OCI-LY7 (cell line): Measurements from ENCODE around the gene PWWP2B.

Experiments
- EZH2phosphoT487 ChIP-seq: fragments of 200-600 bp; sonication (generic); IDR thresholded peaks from 2 replicates; pipeline ENCODE4 v1.6.1; 2018; ENCODE audit warnings: low read depth, borderline replicate concordance, mild to moderate bottlenecking, mixed run types, antibody characterized with exemption, low read length, moderate library complexity, mixed read lengths
- TF ChIP-seq, protein P1 (sequence below): fragments of 200-600 bp; sonication (generic); conservative IDR thresholded peaks from 2 replicates; pipeline ENCODE4 v1.5.1; 2014; ENCODE audit warnings: mild to moderate bottlenecking, antibody characterized with exemption, low read length, moderate library complexity, mixed read lengths

DNA sequence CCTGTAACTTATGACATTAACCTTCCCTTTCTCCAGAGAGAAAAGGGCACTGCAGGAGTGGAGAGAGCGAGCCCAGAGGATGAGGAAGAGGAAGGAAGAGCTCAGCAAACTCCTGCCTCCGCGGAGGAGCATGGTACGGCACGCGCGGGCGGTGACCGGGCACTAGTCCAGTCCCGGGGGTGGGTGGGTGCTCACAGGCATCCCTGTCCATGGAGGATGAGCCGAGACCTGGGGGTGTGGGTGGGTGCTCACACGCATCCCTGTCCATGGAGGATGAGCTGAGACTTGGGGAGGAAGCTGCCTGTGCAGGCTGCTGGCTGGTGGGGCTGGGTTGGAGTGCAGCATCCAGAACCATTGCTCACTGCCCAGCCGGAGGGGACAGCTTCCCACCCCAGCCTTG, 41.2 kb upstream of the PWWP2B start:
- TF ChIP-seq, protein P1, sequence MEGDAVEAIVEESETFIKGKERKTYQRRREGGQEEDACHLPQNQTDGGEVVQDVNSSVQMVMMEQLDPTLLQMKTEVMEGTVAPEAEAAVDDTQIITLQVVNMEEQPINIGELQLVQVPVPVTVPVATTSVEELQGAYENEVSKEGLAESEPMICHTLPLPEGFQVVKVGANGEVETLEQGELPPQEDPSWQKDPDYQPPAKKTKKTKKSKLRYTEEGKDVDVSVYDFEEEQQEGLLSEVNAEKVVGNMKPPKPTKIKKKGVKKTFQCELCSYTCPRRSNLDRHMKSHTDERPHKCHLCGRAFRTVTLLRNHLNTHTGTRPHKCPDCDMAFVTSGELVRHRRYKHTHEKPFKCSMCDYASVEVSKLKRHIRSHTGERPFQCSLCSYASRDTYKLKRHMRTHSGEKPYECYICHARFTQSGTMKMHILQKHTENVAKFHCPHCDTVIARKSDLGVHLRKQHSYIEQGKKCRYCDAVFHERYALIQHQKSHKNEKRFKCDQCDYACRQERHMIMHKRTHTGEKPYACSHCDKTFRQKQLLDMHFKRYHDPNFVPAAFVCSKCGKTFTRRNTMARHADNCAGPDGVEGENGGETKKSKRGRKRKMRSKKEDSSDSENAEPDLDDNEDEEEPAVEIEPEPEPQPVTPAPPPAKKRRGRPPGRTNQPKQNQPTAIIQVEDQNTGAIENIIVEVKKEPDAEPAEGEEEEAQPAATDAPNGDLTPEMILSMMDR, result no peak
- no peak for TF ChIP-seq EZH2phosphoT487
